Suppressor macrophage (primary cell): ENCODE results near the gene TRAPPC3.

Experiments used
- DNase-seq, 4 experiments: peaks; one replicate each; pipeline ENCODE4 v3.0.0-alpha.2; 2020 to 2022

TRAPPC3 gene

GRCh38 chr1:36151134-36151844 lies 2.0 kb upstream of the TRAPPC3 start:
- no peak for DNase-seq

GRCh38 chr1:36150296-36151133 lies 1.2 kb upstream of the TRAPPC3 start:
- DNase-seq: peak; percentile 92 to 96 (median 96)

- no peak for DNase-seq
Observed at GRCh38 chr1:36149973-36150295, 648 bp upstream of the TRAPPC3 start.

GRCh38 chr1:36148821-36149236 lies 457 bp downstream of the TRAPPC3 start:
- no peak for DNase-seq

GRCh38 chr1:36144413-36144812 lies 4.9 kb downstream of the TRAPPC3 start:
- DNase-seq: no peak

- DNase-seq: no peak
Observed at GRCh38 chr1:36143424-36143823, 5.9 kb downstream of the TRAPPC3 start.

GRCh38 chr1:36142121-36142520 lies 7.2 kb downstream of the TRAPPC3 start:
- peak in 1 of 4 experiments; percentile 47 for DNase-seq

- DNase-seq: no peak
Observed at GRCh38 chr1:36139521-36139920, 9.8 kb downstream of the TRAPPC3 start.

- no peak for DNase-seq
Observed at GRCh38 chr1:36137776-36138175, 11.5 kb downstream of the TRAPPC3 start.

GRCh38 chr1:36137226-36137625 lies 12.1 kb downstream of the TRAPPC3 start:
- no peak for DNase-seq

GRCh38 chr1:36136535-36136934 lies 12.8 kb downstream of the TRAPPC3 start:
- DNase-seq: no peak

- peak; percentile 42 to 69 (median 67) for DNase-seq
Observed at GRCh38 chr1:36135796-36136195, 13.5 kb downstream of the TRAPPC3 start.

GRCh38 chr1:36135330-36135667 lies 14.0 kb downstream of the TRAPPC3 start:
- no peak for DNase-seq

GRCh38 chr1:36134505-36135329 lies 14.6 kb downstream of the TRAPPC3 start:
- peak; percentile 58 to 75 (median 72) for DNase-seq

- no peak for DNase-seq
Observed at GRCh38 chr1:36134031-36134430, 15.3 kb downstream of the TRAPPC3 start.

GRCh38 chr1:36133484-36133883 lies 15.8 kb downstream of the TRAPPC3 start:
- peak; percentile 56 to 76 (median 68) for DNase-seq

- no peak for DNase-seq
Observed at GRCh38 chr1:36132029-36132428, 17.3 kb downstream of the TRAPPC3 start.

- DNase-seq: no peak
Observed at GRCh38 chr1:36128905-36129206, 20.4 kb downstream of the TRAPPC3 start.

GRCh38 chr1:36128126-36128904 lies 21.0 kb downstream of the TRAPPC3 start:
- no peak for DNase-seq

GRCh38 chr1:36126797-36127500 lies 22.3 kb downstream of the TRAPPC3 start:
- DNase-seq: no peak

GRCh38 chr1:36126005-36126716 lies 23.1 kb downstream of the TRAPPC3 start:
- DNase-seq: no peak
